Mammary epithelial cell (primary cell): Measurements from ENCODE around the gene ANO5.

Experiments
- CTCF ChIP-seq, 2 donors: IDR thresholded peaks in 1 of 2; conservative IDR thresholded peaks in 1 of 2; 2 replicates each; pipeline ENCODE4 v1.5.1; 2011 to 2012; ENCODE audit warnings: inconsistent platforms in 2 of 2, low read length in 2 of 2, mild to moderate bottlenecking in 2 of 2, control low read depth in 1 of 2, low read depth in 1 of 2; ENCODE audit not compliant: insufficient read depth in 1 of 2; ENCODE audit errors: extremely low read depth in 1 of 2
- EZH2 ChIP-seq: IDR thresholded peaks from 2 replicates; pipeline ENCODE4 v1.6.1; 2012; ENCODE audit warnings: low read length, inconsistent platforms, borderline replicate concordance

GRCh38 chr11:22273781-22274180, 80.9 kb downstream of the ANO5 start:
- TF ChIP-seq EZH2 (no peak), CTCF (conservative IDR thresholded peaks at IDR 0.05 in 1 of 2, IDR thresholded peaks at IDR 0.05 in 1 of 2; ENCODE audit: extremely low read depth in 1 of 2, insufficient read depth in 1 of 2, low read depth in 1 of 2, low read length in 2 of 2) (no peak)
